Mammary epithelial cell (primary cell): ENCODE results near the gene CTIF.

Source experiments
- EZH2 ChIP-seq: IDR thresholded peaks from 2 replicates; pipeline ENCODE4 v1.6.1; 2012; ENCODE audit warnings: low read length, inconsistent platforms, borderline replicate concordance
- TF ChIP-seq, protein P1 (sequence below), 2 donors: IDR thresholded peaks in 1 of 2; conservative IDR thresholded peaks in 1 of 2; 2 replicates each; pipeline ENCODE4 v1.5.1; 2011 to 2012; ENCODE audit warnings: inconsistent platforms in 2 of 2, low read length in 2 of 2, mild to moderate bottlenecking in 2 of 2, control low read depth in 1 of 2, low read depth in 1 of 2; ENCODE audit not compliant: insufficient read depth in 1 of 2; ENCODE audit errors: extremely low read depth in 1 of 2

DNA sequence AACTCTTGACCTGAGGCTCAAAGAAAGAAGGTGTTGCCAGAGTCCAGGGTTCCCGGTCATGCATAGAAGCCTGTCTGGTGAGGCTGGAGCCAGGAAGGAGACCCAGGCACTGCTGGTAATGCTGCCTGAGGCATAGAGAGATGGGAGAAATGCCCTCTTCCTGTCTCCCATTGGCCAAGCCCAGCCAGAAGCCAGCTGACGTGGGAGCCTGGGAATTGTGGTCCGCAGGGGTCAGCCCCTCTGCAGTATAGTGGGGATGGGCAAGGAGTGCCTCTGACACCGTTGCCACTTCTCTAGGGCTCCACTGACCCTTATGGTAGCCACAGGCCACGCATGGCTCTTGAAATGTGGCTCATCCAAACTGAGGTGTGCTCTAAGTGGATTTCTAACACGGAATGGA is 95.7 kb downstream of the CTIF start:
- TF ChIP-seq, protein P1, sequence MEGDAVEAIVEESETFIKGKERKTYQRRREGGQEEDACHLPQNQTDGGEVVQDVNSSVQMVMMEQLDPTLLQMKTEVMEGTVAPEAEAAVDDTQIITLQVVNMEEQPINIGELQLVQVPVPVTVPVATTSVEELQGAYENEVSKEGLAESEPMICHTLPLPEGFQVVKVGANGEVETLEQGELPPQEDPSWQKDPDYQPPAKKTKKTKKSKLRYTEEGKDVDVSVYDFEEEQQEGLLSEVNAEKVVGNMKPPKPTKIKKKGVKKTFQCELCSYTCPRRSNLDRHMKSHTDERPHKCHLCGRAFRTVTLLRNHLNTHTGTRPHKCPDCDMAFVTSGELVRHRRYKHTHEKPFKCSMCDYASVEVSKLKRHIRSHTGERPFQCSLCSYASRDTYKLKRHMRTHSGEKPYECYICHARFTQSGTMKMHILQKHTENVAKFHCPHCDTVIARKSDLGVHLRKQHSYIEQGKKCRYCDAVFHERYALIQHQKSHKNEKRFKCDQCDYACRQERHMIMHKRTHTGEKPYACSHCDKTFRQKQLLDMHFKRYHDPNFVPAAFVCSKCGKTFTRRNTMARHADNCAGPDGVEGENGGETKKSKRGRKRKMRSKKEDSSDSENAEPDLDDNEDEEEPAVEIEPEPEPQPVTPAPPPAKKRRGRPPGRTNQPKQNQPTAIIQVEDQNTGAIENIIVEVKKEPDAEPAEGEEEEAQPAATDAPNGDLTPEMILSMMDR (conservative IDR thresholded peaks at IDR 0.05 in 1 of 2, IDR thresholded peaks at IDR 0.05 in 1 of 2; ENCODE audit: extremely low read depth in 1 of 2, insufficient read depth in 1 of 2, low read depth in 1 of 2, low read length in 2 of 2), result no peak
- TF ChIP-seq EZH2, result no peak
